Activated CD4-positive, alpha-beta T cell treated with anti-CD3 and anti-CD28 coated beads for 36 hours (primary cell): ENCODE results near the gene HTRA2. TPM values are rescaled to one million over a fixed set of nuclear protein-coding genes. Genes with fewer than 3 reads are reported as not detected.

ENCODE experiments used
- ATAC-seq: fragments of 200-7000 bp; cut with Tn5 transposase; one replicate; pipeline ENCODE4 v1.10.0; 2021; ENCODE audit warnings: mild to moderate bottlenecking, moderate library complexity
- CTCF ChIA-PET: fragments of 350-600 bp; sonication (Branson Sonifier 250); formaldehyde crosslinking; loops from one replicate; lab custom pipeline; 2021; ENCODE audit warnings: antibody characterized with exemption; lab: Charles Lee
- POLR2A ChIA-PET: fragments of 350-600 bp; sonication (Branson Sonifier 250); formaldehyde crosslinking; loops from one replicate; lab custom pipeline; 2021; ENCODE audit warnings: antibody characterized with exemption, inconsistent platforms; lab: Charles Lee
- DNase-seq: peaks from one replicate; pipeline ENCODE4 v3.0.0-alpha.2; 2020
- H3K27ac Mint-ChIP-seq: one replicate; pipeline ENCODE4 v1.8.0; 2021; ENCODE audit warnings: mixed read lengths
- H3K27me3 Mint-ChIP-seq: one replicate; pipeline ENCODE4 v1.8.0; 2021; ENCODE audit warnings: mixed read lengths
- H3K36me3 Mint-ChIP-seq: one replicate; pipeline ENCODE4 v1.8.0; 2021; ENCODE audit warnings: low read depth, mixed read lengths
- H3K4me1 Mint-ChIP-seq: one replicate; pipeline ENCODE4 v1.8.0; 2021; ENCODE audit warnings: mixed read lengths
- H3K4me3 Mint-ChIP-seq: one replicate; pipeline ENCODE4 v1.8.0; 2021; ENCODE audit warnings: mild to moderate bottlenecking, moderate library complexity, mixed read lengths
- H3K9me3 Mint-ChIP-seq: one replicate; pipeline ENCODE4 v1.8.0; 2021; ENCODE audit warnings: low read depth, mixed read lengths
- intact Hi-C, 2 experiments: fragments of 100-400 bp; cut with DNase I in 1 of 2; cut with micrococcal nuclease in 1 of 2; formaldehyde crosslinking; loops; one replicate each; pipeline versions ENCODE4 v1.14.2 to v1.15.1; 2022 to 2024; cut with DNase I, micrococcal nuclease
- total RNA-seq, 2 experiments: library from RNA; stranded (reverse); gene quantifications; one replicate each; pipeline ENCODE4 v1.2.3, GENCODE V29; 2021

Gene HTRA2
- total RNA-seq, 2 experiments from 2014 or later: 43.5 to 47.7 TPM

DNA sequence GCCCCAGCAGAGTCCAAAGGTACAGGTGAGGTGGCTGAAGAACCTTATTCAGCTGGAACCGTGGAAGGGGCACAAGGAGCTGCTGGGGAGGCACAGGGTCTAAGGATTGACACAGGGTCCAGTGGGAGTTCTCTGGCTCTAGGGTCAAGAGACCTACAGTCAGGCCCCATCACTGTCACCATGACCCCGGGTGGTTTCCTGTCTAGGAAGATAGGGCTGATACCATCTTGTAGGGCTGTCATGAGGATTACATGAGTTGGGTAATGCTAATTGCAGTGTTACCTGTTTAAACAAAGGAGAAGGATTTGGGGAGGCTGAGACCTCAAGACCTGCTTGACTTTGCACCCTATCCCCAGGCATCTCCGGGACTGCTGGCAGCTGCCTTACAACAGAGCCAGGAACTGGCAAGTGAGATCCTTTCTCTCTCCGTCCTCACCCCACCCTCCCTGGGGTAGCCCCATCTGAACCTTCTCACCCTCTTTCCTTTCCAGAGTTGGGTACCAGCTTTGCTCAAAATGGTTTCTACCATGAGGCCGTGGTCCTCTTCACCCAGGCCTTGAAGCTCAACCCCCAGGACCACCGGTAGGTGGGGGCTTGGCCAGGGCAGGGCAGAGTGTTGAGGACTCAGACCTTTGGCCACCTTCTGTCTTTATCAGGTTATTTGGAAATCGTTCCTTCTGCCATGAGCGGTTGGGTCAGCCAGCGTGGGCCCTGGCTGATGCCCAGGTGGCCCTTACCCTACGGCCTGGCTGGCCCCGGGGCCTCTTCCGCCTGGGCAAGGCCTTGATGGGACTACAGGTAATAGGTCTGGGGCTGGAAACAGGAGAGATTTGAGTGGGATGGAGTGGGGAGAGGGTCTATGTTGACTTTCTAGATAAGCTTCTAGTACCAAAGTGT lies 37.8 kb upstream of the HTRA2 start:
- peaks cover 27% of the 10 kb centered on the region for H3K36me3 Mint-ChIP-seq
- intact Hi-C loops: no loop called here
- no peak for ATAC-seq
- no peaks in the 10 kb centered on the region for H3K4me1 Mint-ChIP-seq
- no peak overlapping the region for H3K4me3 Mint-ChIP-seq
- DNase-seq: no peak
- no peak overlapping the region for H3K27ac Mint-ChIP-seq
- POLR2A ChIA-PET: no interaction called here
- H3K27me3 Mint-ChIP-seq: no peaks in the 10 kb centered on the region
- no peaks in the 10 kb centered on the region for H3K9me3 Mint-ChIP-seq
- CTCF ChIA-PET: interaction anchor here (0.6 kb wide), 1 partner anchor 76 kb away, joined by 4 read pairs; no protein-coding TSS in a partner anchor

- Mint-ChIP-seq H3K36me3 (peaks cover 26% of the 10 kb centered on the region), H3K27ac (no peak overlapping the region), H3K4me1 (peaks cover 8% of the 10 kb centered on the region), H3K9me3 (no peaks in the 10 kb centered on the region), H3K4me3 (no peak overlapping the region), H3K27me3 (peaks cover 10% of the 10 kb centered on the region)
- CTCF ChIA-PET: interaction anchor here (0.9 kb wide), 1 partner anchor 11 kb away, joined by 4 read pairs; the partner anchor contains the start of genes CCDC142 and TTC31
- DNase-seq (no peak), ATAC-seq (no peak)
- intact Hi-C loops: no loop called here
- POLR2A ChIA-PET: interaction anchor here (0.7 kb wide), 1 partner anchor 63 kb away, joined by 3 read pairs; no protein-coding TSS in a partner anchor
Measured at GRCh38 chr2:74493546-74493945, 36.2 kb upstream of the HTRA2 start.

- Mint-ChIP-seq H3K9me3 (no peaks in the 10 kb centered on the region), H3K27me3 (peaks cover 24% of the 10 kb centered on the region), H3K36me3 (peaks cover 23% of the 10 kb centered on the region), H3K4me1 (peaks cover 16% of the 10 kb centered on the region), H3K4me3 (no peak overlapping the region), H3K27ac (no peak overlapping the region)
- CTCF ChIA-PET: no interaction called here
- no peak for ATAC-seq
- no peak for DNase-seq
- POLR2A ChIA-PET: no interaction called here
- intact Hi-C loops: loop anchor here in 1 of 2 experiments (5.0 kb wide), 1 partner anchor 37 kb away; no protein-coding TSS in a partner anchor
Measured at GRCh38 chr2:74495440-74495839, 34.3 kb upstream of the HTRA2 start.

DNA sequence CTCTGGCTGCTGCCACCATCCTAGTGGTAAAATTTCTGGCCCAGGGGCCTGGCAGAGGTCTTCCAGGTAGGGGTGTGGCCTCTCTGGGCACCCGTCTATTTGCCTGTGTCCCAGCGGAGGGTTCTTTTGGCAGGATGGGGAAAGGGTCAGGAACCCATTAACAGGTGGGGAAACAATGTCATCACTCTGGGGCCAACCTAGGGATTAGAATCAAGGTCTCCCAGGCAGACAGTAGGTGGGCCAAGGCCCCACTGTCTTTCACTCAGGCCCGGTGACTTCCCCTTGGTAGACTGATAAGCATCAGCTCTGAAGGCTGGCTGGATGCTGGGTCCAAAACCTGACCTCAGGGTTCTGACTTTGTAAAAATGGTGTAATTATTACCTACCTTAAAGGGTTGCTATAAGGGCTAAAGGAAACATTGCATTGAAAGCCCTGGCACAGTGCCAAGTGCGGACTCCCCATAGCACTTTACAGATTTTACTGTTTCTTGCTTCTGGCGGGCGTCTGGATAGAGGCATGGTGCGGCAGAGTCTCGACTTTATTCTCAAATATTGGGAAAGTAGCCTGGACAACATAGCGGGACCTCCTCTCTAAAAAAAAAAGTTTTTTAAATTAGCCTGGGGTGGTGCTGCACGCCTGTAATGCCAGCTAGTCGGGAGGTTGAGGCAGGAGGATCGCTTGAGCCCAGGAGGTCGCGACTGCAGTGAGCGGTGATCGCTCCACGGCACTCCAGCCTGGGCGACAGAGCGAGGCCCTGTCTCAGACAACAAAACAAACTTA lies 32.5 kb upstream of the HTRA2 start:
- DNase-seq: no peak
- Mint-ChIP-seq H3K4me1 (peaks cover 20% of the 10 kb centered on the region), H3K4me3 (peak overlapping the region; percentile 77), H3K27ac (no peak overlapping the region), H3K9me3 (no peaks in the 10 kb centered on the region), H3K27me3 (peaks cover 39% of the 10 kb centered on the region), H3K36me3 (peaks cover 14% of the 10 kb centered on the region)
- ChIA-PET CTCF (interaction anchor here (1.1 to 1.3 kb wide), 2 partner anchors 9 to 15 kb away, joined by 4 to 5 read pairs; partner anchors contain the start of genes CCDC142 and TTC31), POLR2A (interaction anchor here (0.6 kb wide), 2 partner anchors 70 to 79 kb away, joined by 3 read pairs; no protein-coding TSS in a partner anchor)
- intact Hi-C loops: loop anchor here in 1 of 2 experiments (5.0 kb wide), 1 partner anchor 35 kb away; no protein-coding TSS in a partner anchor
- ATAC-seq: no peak

DNA sequence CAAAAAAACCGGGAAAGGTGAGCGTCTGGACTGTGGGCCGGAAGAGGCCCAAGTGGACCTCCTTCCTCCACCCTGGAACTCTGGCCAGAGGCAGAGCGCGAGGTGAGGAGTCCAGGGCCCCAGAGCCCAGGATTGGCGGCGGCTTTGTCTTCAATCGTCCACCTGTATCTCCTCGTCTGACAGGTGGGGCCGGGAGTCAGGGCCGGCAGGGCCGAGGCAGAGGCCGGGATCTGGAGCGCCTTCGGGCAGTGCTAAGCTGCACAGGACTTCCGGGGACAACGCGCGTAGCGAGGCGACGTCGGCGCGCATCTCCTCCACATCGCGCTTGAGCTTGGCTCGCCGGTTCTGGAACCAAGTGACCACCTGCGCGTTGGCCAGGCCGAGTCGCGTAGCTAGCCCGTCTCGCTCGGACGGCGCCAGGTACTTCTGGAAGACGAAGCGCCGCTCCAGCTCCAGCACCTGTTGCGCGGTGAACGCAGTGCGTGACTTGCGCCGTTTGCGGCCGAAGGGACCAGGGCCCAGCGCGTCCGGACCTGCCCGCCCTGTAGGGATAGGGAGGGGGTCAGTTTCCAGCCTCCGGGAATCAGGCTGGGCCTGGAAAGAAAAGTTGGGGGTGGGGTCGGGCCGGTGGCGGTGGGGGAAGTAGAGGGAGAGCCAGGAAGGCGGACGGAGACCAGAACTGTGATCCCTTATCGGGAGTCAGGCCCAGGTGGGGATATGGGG lies 31.8 kb upstream of the HTRA2 start:
- Mint-ChIP-seq H3K4me1 (peaks cover 24% of the 10 kb centered on the region), H3K36me3 (peaks cover 7% of the 10 kb centered on the region), H3K9me3 (no peaks in the 10 kb centered on the region), H3K27me3 (peaks cover 45% of the 10 kb centered on the region), H3K4me3 (peak overlapping the region; percentile 77), H3K27ac (peak overlapping the region; percentile 15)
- ChIA-PET POLR2A (interaction anchor here (0.6 kb wide), 1 partner anchor 69 kb away, joined by 3 read pairs; no protein-coding TSS in a partner anchor), CTCF (interaction anchor here (1.3 kb wide), 1 partner anchor 15 kb away, joined by 5 read pairs; the partner anchor contains the start of genes CCDC142 and TTC31)
- ATAC-seq (peak; percentile 31), DNase-seq (peak; percentile 52)
- intact Hi-C loops: loop anchor here (2.0 to 5.0 kb wide), 2 partner anchors 34 to 57 kb away; partner anchors contain the start of gene DOK1 (in 1 of the 2)

DNA sequence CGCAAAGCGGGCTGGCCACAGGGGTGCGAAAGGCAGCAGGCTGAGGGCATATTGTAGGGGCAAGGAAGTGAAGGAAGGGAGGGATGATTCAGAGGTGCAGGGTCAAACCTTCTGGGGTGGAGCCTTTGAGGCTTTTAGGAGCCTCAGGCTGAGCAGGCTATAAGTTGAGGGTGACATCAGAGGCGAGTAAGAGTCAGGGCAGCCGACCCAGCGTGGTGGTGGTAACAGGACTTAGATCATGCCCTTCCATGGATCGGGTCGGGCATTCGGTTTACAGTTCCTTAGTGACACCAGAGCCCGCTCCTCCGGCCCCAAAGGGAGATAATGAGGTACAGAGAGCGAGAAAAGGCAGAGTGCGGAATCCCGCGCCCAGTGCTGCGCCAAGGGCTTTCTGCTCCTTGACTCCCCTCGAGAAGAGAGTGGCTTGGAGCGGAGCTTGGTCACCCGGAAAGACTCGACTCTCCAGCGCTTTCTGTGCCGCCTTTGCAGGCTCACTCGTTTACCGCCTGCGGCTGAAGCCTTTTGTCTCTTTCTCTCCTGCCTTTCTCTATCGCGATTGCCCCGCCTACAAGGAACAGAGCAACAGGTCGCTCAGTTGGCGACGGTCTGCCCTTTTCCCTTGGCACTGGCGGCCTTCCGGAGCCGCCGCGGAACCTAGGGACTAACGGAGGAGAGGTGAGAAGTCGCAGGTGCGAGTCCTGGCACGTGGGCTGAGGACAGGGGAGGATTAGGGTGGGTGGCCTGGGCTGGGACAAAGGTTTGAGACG lies 31.1 kb upstream of the HTRA2 start:
- peak overlapping the region; percentile 15 for H3K27ac Mint-ChIP-seq
- peak; percentile 49 for DNase-seq
- CTCF ChIA-PET: interaction anchor here (1.3 to 3.6 kb wide), 2 partner anchors 16 kb away, joined by 5 to 17 read pairs; partner anchors contain the start of genes CCDC142 and TTC31
- H3K4me1 Mint-ChIP-seq: peaks cover 31% of the 10 kb centered on the region
- H3K27me3 Mint-ChIP-seq: peaks cover 50% of the 10 kb centered on the region
- intact Hi-C loops: loop anchor here (1.0 to 5.0 kb wide), 3 partner anchors 16 to 56 kb away; partner anchors contain the start of genes DOK1 (in 1 of the 2) and TLX2 (in 1 of the 2)
- peak overlapping the region; percentile 77 for H3K4me3 Mint-ChIP-seq
- POLR2A ChIA-PET: no interaction called here
- H3K9me3 Mint-ChIP-seq: no peaks in the 10 kb centered on the region
- ATAC-seq: peak; percentile 63
- peaks cover 7% of the 10 kb centered on the region for H3K36me3 Mint-ChIP-seq

GRCh38 chr2:74499267-74499939 lies 30.3 kb upstream of the HTRA2 start, which contains the start of gene LBX2:
LBX2 (minus strand) TSS chr2:74499603; CDS start chr2:74499537, 66 bp downstream.
- Mint-ChIP-seq H3K36me3 (peaks cover 10% of the 10 kb centered on the region), H3K9me3 (no peaks in the 10 kb centered on the region), H3K27ac (peak within 1 kb of the TSS; percentile 15), H3K4me3 (peak within 1 kb of the TSS; percentile 77), H3K27me3 (peaks cover 56% of the 10 kb centered on the region), H3K4me1 (peaks cover 37% of the 10 kb centered on the region)
- DNase-seq: peak; percentile 71
- intact Hi-C loops: loop anchor here (1.0 to 5.0 kb wide), 3 partner anchors 15 to 55 kb away; partner anchors contain the start of genes DOK1 (in 1 of the 2) and TLX2 (in 1 of the 2)
- ChIA-PET CTCF (interaction anchor here (3.6 kb wide), 1 partner anchor 17 kb away, joined by 17 read pairs; the partner anchor contains the start of genes CCDC142 and TTC31), POLR2A (no interaction called here)
- peak; percentile 37 for ATAC-seq

DNA sequence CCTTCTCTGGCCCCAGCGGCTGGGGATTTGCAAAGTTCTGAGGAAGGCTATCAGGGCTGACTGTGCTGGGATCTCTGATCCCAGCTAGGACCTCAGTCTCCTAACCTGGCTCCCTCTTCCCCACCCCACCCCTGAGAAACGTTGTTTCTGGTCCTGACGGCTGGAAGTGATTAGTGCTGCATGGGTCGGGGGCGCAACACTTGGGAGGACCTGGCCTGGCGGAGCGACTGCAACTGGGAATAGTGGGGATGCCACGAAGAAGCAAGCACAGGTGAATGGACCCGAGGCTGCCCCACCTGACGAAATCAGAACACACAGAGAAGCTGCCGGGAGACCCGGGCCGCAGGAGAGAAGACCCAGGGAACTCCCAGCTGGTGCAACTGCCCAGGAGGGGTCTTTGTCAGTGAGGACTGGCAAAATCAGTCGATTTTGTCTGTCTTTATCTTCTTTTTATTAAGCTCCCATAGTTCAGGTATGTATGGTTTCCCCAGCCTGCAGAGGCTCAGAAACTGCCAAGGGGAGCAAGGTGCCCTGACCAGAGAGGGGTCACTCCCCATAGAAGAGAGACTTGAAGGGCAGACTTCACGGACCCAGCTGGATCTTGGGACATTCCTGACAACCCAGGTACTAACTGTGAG lies 29.7 kb upstream of the HTRA2 start:
- H3K27ac Mint-ChIP-seq: no peak overlapping the region
- intact Hi-C loops: loop anchor here (1.0 to 5.0 kb wide), 3 partner anchors 14 to 55 kb away; partner anchors contain the start of genes DOK1 (in 1 of the 2) and TLX2 (in 1 of the 2)
- peaks cover 39% of the 10 kb centered on the region for H3K4me1 Mint-ChIP-seq
- peaks cover 17% of the 10 kb centered on the region for H3K36me3 Mint-ChIP-seq
- H3K4me3 Mint-ChIP-seq: no peak overlapping the region
- DNase-seq (no peak), ATAC-seq (no peak)
- no peaks in the 10 kb centered on the region for H3K9me3 Mint-ChIP-seq
- ChIA-PET CTCF (interaction anchor here (0.6 to 3.6 kb wide), 5 partner anchors 10 to 24 kb away, joined by 3 to 17 read pairs (median 5); partner anchors contain the start of genes CCDC142 and TTC31), POLR2A (no interaction called here)
- peaks cover 58% of the 10 kb centered on the region for H3K27me3 Mint-ChIP-seq

GRCh38 chr2:74500578-74500946 lies 29.2 kb upstream of the HTRA2 start:
- Mint-ChIP-seq H3K27ac (no peak overlapping the region), H3K4me1 (peaks cover 40% of the 10 kb centered on the region), H3K27me3 (peaks cover 60% of the 10 kb centered on the region), H3K36me3 (peaks cover 22% of the 10 kb centered on the region), H3K4me3 (no peak overlapping the region), H3K9me3 (no peaks in the 10 kb centered on the region)
- no peak for DNase-seq
- CTCF ChIA-PET: interaction anchor here (0.5 to 3.6 kb wide), 6 partner anchors 10 to 236 kb away, joined by 3 to 17 read pairs (median 4); partner anchors contain the start of genes CCDC142 and TTC31
- ATAC-seq: no peak
- POLR2A ChIA-PET: interaction anchor here (1.3 kb wide), 1 partner anchor 29 kb away, joined by 4 read pairs; the partner anchor contains the start of gene HTRA2
- intact Hi-C loops: no loop called here
